H1 (cell line): ENCODE data around the gene ARHGAP25. TPM values are rescaled to one million over a fixed set of nuclear protein-coding genes. Genes with fewer than 3 reads are reported as not detected.

Experiments
- CBX8 ChIP-seq: fragments of 300-800, 300-1000 bp; sonication (generic); IDR thresholded peaks from 2 replicates; pipeline ENCODE4 v1.7.1; 2016; ENCODE audit warnings: low read depth, low read length, borderline replicate concordance
- CHD1 ChIP-seq: IDR thresholded peaks from 2 replicates; pipeline ENCODE4 v1.6.1; 2012; ENCODE audit warnings: low read depth, low read length, improper control_type of control experiment
- CREB1 ChIP-seq: IDR thresholded peaks from 2 replicates; pipeline ENCODE4 v1.6.1; 2012; ENCODE audit warnings: inconsistent platforms
- EP300 ChIP-seq, 2 experiments: IDR thresholded peaks; 1 replicate in 1 of 2; 2 replicates in 1 of 2; pipeline ENCODE4 v1.6.1; 2011 to 2012; ENCODE audit warnings: low read depth in 2 of 2, low read length in 2 of 2, mild to moderate bottlenecking in 2 of 2, borderline replicate concordance in 1 of 2, inconsistent platforms in 1 of 2, moderate library complexity in 1 of 2
- TEAD4 ChIP-seq: IDR thresholded peaks from 2 replicates; pipeline ENCODE4 v1.6.1; 2012; ENCODE audit warnings: low read depth, low read length, inconsistent platforms, mixed read lengths
- polyA plus RNA-seq, 7 experiments: library from polyadenylated mRNA; depleted of rRNA in 3 of 7; stranded (reverse) in 5 of 7; unstranded in 2 of 7; fragments of >200 nt in 5 of 7; fragments of 200-250 nt in 2 of 7; gene quantifications; 1 replicate in 5 of 7; 2 replicates in 1 of 7; 4 replicates in 1 of 7; pipeline versions ENCODE4 v1.2.1 to v1.2.3, GENCODE V29; 2011 to 2013; ENCODE audit warnings: missing spikeins in 2 of 7, mixed read lengths in 2 of 7
- total RNA-seq: library from RNA; stranded (reverse); fragmentation: NEBNext Ultra II Directional; extraction: Animal tissue kit (Norgen Biotek cat#: 25700); gene quantifications from 2 replicates; pipeline ENCODE4 v1.2.1, GENCODE V29; 2021
- TF ChIP-seq, protein P1 (sequence below): IDR thresholded peaks from 2 replicates; pipeline ENCODE4 v1.6.1; 2011; ENCODE audit warnings: low read length, improper control_type of control experiment

The ARHGAP25 gene
- total and polyA plus RNA-seq, 2 of the 8 experiments (the other 6 are each of a cell fraction or from before 2014, with no cell fraction given): 1.00 to 1.2 TPM

DNA sequence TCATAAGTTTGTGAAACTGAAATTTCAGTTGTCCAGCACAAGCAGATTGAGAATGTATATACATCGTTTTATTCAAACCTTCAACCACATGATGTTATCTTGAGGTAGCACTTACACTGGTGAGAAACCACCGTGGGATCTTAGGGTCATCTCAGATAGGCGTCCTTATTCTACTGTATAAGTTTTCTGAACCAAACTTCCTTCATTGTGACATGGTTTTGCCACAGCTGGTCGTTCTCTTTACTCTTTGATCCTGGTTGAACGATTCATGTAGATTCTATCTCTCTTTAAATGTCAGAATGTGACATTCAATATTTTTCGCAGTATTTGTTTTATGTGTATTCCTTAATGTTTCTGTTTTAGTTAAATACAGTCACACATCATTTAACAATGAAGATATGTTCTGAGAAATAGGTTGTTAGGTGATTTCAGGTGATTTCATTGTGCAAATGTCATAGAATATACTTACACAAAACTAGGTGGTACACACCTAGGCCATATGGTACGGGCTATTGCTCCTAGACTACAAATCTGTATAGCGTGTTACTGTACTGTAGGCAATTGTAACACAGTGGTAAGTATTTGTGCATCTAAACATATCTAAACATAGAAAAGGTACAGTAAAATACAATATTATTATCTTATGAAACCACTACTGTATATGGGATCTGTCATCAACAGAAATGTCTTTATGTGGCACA is 17.9 kb upstream of the ARHGAP25 start (continued):
- no peak for TF ChIP-seq EP300 (IDR thresholded peaks at IDR 0.05; ENCODE audit: borderline replicate concordance in 1 of 2, low read depth in 2 of 2, low read length in 2 of 2)
- TF ChIP-seq CBX8: no peak
- no peak for TF ChIP-seq CHD1
- TF ChIP-seq, protein P1, sequence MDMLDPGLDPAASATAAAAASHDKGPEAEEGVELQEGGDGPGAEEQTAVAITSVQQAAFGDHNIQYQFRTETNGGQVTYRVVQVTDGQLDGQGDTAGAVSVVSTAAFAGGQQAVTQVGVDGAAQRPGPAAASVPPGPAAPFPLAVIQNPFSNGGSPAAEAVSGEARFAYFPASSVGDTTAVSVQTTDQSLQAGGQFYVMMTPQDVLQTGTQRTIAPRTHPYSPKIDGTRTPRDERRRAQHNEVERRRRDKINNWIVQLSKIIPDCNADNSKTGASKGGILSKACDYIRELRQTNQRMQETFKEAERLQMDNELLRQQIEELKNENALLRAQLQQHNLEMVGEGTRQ: no peak
- TF ChIP-seq TEAD4: no peak
- no peak for TF ChIP-seq CREB1
